ENCODE results near the gene PTBP3. TPM values are rescaled to one million over a fixed set of nuclear protein-coding genes. Genes with fewer than 3 reads are reported as not detected.
"Not testable (repeated sequence)": the region's sequence is repeated elsewhere in the genome, so short reads cannot be mapped to it uniquely, and the experiment has no call there.

Gene PTBP3
- total RNA-seq, 1 donor from 2014 or later = 39.4 TPM

GRCh38 chr9:112207451-112207850 lies 126.0 kb downstream of the PTBP3 start:
- DNase-seq (ENCODE audit: low read depth, low spot score) = no peak

GRCh38 chr9:112203536-112203935 lies 129.9 kb downstream of the PTBP3 start:
- DNase-seq (ENCODE audit: low read depth, low spot score) = no peak

- DNase-seq (ENCODE audit: low read depth, low spot score) = no peak
These were observed 132.7 kb downstream of the PTBP3 start for GRCh38 chr9:112200711-112201110.

GRCh38 chr9:112198646-112199045 lies 134.8 kb downstream of the PTBP3 start:
- no peak for DNase-seq (ENCODE audit: low read depth, low spot score)

- no peak for DNase-seq (ENCODE audit: low read depth, low spot score)
These were observed 138.4 kb downstream of the PTBP3 start for GRCh38 chr9:112194969-112195431.

- DNase-seq (ENCODE audit: low read depth, low spot score) = no peak
These were observed 139.7 kb downstream of the PTBP3 start for GRCh38 chr9:112193572-112194288.

GRCh38 chr9:112190320-112190719 lies 143.1 kb downstream of the PTBP3 start:
- DNase-seq (ENCODE audit: low read depth, low spot score) = not testable (repeated sequence)

- DNase-seq (ENCODE audit: low read depth, low spot score) = no peak
These were observed 144.5 kb downstream of the PTBP3 start for GRCh38 chr9:112188884-112189283.

- DNase-seq (ENCODE audit: low read depth, low spot score) = no peak
These were observed 146.0 kb downstream of the PTBP3 start for GRCh38 chr9:112187404-112187803.

GRCh38 chr9:112186695-112187094 lies 146.7 kb downstream of the PTBP3 start:
- no peak for DNase-seq (ENCODE audit: low read depth, low spot score)

GRCh38 chr9:112184946-112185345 lies 148.5 kb downstream of the PTBP3 start:
- no peak for DNase-seq (ENCODE audit: low read depth, low spot score)

- no peak for DNase-seq (ENCODE audit: low read depth, low spot score)
These were observed 149.2 kb downstream of the PTBP3 start for GRCh38 chr9:112184221-112184620.

- DNase-seq (ENCODE audit: low read depth, low spot score) = no peak
These were observed 153.0 kb downstream of the PTBP3 start for GRCh38 chr9:112180387-112180881.

GRCh38 chr9:112179816-112180215 lies 153.6 kb downstream of the PTBP3 start:
- no peak for DNase-seq (ENCODE audit: low read depth, low spot score)

- no peak for DNase-seq (ENCODE audit: low read depth, low spot score)
These were observed 156.9 kb downstream of the PTBP3 start for GRCh38 chr9:112176524-112176923.

- no peak for DNase-seq (ENCODE audit: low read depth, low spot score)
These were observed 157.6 kb downstream of the PTBP3 start for GRCh38 chr9:112175796-112176315.

GRCh38 chr9:112174965-112175795 lies 158.2 kb downstream of the PTBP3 start, which contains the start of gene SUSD1:
Gene SUSD1 (minus strand): TSS chr9:112175297. CDS start chr9:112175235, 62 bp downstream.
- no peak for DNase-seq (ENCODE audit: low read depth, low spot score)

- no peak for DNase-seq (ENCODE audit: low read depth, low spot score)
These were observed 159.0 kb downstream of the PTBP3 start for GRCh38 chr9:112174222-112174964.

- no peak for DNase-seq (ENCODE audit: low read depth, low spot score)
These were observed 159.8 kb downstream of the PTBP3 start for GRCh38 chr9:112173489-112174221.

- no peak for DNase-seq (ENCODE audit: low read depth, low spot score)
These were observed 162.5 kb downstream of the PTBP3 start for GRCh38 chr9:112170968-112171367.

GRCh38 chr9:112170235-112170634 lies 163.2 kb downstream of the PTBP3 start:
- DNase-seq (ENCODE audit: low read depth, low spot score) = no peak
